Stimulated activated CD4-positive, alpha-beta T cell treated with anti-CD3 and anti-CD28 coated beads, Interleukin-15, amount 100 ng/mL, for 48 hours (primary cell): ENCODE data around the gene KRT6C.
"Not testable (repeated sequence)": the region's sequence is repeated elsewhere in the genome, so short reads cannot be mapped to it uniquely, and the experiment has no call there.

ENCODE experiments used
- DNase-seq, 2 donors: peaks; one replicate each; pipeline ENCODE4 v3.0.0-alpha.2; 2020; ENCODE audit warnings: low read depth in 2 of 2

KRT6C gene

GRCh38 chr12:52473768-52474167, at the start of gene KRT6C:
TSS of gene KRT6C (minus strand) at chr12:52473805. CDS start at chr12:52473737, 68 bp downstream.
- DNase-seq, result no peak

GRCh38 chr12:52522346-52523011, 48.9 kb upstream of the KRT6C start:
- no peak for DNase-seq

DNA sequence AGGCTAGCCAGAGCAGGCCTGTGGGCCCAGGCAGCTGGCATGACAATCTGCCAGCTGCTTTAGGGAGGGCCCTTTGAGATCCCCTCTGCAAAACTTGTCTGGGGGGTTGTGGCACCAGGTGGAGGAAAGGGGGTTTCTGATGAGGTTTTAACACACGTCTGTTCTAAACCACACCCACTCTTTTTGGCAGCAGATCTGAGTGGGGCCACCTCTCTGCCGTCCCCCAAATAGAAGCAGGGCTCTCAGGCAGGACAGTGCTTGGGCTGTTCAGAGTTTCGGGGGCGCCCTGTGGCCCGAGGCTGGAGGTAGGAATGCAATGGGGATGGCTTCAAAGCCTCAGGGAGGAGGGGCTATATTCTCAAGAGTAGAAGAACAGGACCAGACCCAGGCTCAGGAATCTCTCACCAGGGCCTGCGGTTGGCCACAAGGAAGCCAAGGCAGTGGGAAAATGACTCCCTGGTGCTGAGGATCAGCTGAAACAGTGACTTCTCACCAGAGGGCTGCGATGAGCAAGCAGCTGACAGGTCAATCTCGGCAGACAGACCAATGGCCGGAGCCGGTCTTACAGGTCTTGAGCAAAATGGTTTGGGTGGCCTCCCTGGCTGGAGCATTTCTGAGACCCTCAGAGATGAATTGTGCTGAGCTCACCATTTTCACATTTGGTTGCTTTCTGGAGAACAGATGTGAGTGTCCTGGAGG, 48.1 kb upstream of the KRT6C start:
- DNase-seq, result no peak

DNA sequence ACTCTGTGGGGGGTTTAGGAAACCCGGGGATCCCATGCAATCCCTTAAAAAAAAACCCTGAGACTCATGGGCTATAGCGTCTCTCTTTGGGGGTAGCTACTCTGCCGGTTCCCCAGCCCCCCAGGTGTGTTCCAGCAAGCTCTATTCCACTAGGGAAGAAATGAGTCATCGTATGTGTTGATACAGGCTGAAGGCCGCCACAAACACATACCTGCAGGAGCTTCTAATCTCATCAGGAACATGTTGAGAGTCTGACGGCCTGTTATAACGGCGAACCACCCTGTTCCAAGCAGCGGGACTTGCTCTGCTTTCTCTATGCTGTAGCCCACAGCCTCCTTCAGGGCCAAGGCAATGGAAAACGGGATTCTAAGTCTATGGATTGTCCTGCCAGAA, 47.6 kb upstream of the KRT6C start:
- no peak for DNase-seq

- no peak for DNase-seq
Observed at GRCh38 chr12:52519826-52520662, 46.4 kb upstream of the KRT6C start, which contains the start of gene KRT5. TSS of gene KRT5 (minus strand) at chr12:52520394. CDS start at chr12:52520296, 98 bp downstream.

- DNase-seq, result no peak
Observed at GRCh38 chr12:52519387-52519703, 45.7 kb upstream of the KRT6C start.

- no peak for DNase-seq
Observed at GRCh38 chr12:52518574-52519386, 45.2 kb upstream of the KRT6C start.

GRCh38 chr12:52517888-52518287, 44.3 kb upstream of the KRT6C start:
- no peak for DNase-seq

GRCh38 chr12:52517005-52517835, 43.6 kb upstream of the KRT6C start:
- no peak for DNase-seq

- DNase-seq, result no peak
Observed at GRCh38 chr12:52515927-52516831, 42.6 kb upstream of the KRT6C start.

DNA sequence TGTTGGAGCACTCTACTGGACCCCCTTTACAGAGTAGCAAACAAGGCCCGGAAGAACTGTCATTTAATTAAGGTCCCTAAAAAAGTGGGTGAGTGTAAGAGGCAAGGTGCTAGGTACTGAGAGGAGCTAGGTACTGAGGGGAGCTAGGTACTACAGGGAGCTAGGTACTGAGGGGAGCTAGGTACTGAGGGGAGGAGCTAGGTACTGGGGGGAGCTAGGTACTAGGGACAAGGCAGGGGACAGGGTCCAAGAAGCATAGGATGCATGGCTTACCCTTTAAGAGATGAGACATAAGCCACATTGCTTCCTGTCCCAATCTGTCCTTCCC, 41.7 kb upstream of the KRT6C start:
- no peak for DNase-seq

DNA sequence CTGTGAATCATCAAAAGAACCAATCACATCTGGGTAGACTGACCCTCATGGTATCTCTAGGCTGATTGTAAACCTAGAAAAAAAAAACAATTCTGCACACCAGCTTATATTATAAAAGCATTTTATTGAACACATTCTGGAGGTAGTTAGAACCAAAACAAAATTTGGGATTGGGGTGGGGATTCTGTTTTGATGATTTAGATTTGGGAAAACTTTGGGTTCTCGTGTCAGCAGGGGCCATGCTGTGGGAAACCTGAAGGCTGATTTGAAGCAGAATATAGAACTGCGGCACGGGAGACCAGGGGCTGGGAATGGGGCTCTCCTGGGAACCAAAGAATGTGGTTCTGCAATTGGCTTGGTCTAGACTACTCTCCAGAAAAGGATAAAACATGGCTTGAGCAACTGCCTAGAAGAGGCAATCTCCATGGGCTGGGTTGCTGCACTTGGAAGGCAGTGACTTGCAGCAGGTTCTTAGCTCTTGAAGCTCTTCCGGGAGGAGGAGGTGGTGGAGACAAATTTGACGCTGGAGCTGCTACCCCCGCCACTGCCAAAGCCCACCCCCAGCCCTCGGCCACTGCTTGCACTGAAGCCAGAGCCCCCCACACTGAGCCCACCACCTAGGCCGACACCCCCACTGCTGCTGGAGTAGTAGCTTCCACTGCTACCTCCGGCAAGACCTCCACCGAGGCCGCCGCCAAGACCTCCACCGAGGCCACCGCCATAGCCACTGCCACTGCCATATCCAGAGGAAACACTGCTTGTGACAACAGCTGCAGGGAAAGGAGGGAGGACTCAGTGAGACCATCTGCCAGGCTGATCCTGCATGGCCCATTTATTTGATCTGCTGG, 41.1 kb upstream of the KRT6C start:
- DNase-seq, result no peak

DNA sequence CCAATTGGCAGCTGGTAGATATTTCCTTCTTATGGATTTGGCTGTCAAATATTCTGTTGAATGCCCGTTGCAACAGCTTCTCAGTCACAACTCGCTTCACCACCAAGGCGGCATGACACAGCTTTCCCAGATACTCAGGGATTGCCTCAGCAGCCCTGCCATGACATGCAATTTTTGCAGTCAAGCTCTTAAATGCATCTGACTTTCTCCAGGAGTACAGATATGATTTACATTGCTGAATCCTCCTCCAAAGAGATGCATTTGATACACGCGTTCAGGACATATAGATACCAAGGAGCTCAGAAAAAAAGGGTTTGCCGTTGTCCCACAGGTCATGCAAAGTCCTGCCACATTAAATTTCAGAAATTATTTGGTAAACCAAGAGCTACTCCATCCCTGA, 40.1 kb upstream of the KRT6C start:
- no peak for DNase-seq

- no peak for DNase-seq
Observed at GRCh38 chr12:52508211-52508610, 34.6 kb upstream of the KRT6C start.

GRCh38 chr12:52506858-52507715, 33.5 kb upstream of the KRT6C start:
- no peak for DNase-seq

DNA sequence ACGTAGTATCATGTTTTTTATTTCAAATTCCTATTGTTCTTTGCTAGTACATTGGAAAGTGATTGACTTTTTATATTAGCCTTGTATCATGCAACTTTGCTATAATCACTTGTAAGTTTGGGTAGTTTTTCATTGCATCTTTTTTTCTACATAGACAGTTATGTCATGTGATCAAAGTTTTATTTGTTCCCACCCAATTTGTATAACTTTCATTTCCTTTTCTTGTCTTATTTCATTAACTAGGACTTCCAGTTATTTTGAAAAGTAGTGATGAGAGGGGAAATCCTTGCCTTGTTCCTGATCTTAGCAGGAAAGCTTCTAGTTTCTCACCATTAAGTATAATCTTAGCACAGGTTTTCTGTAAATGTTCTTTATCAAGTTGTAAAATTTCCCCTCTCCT, 29.3 kb upstream of the KRT6C start:
- no peak for DNase-seq

GRCh38 chr12:52501490-52501889, 27.9 kb upstream of the KRT6C start:
- no peak for DNase-seq

GRCh38 chr12:52500574-52500973, 27.0 kb upstream of the KRT6C start:
- not testable (repeated sequence) for DNase-seq
